AG09309 (cell line): ENCODE measurements around the gene NKX3-2.

Source experiments
- DNase-seq: peaks from one replicate; pipeline ENCODE4 v3.0.0-alpha.2; 2010; ENCODE audit warnings: low read depth
- H3K4me3 ChIP-seq: 2 replicates; pipeline ENCODE4 v1.5.1; 2011; ENCODE audit warnings: mild to moderate bottlenecking, low read depth, low read length, moderate library complexity; ENCODE audit not compliant: control insufficient read depth
- TF ChIP-seq, protein P1 (sequence below): IDR thresholded peaks from 2 replicates; pipeline ENCODE4 v1.5.1; 2011; ENCODE audit warnings: mild to moderate bottlenecking, low read depth, low read length, inconsistent platforms; ENCODE audit not compliant: insufficient read depth, control insufficient read depth; ENCODE audit errors: missing control alignments

NKX3-2 gene

DNA sequence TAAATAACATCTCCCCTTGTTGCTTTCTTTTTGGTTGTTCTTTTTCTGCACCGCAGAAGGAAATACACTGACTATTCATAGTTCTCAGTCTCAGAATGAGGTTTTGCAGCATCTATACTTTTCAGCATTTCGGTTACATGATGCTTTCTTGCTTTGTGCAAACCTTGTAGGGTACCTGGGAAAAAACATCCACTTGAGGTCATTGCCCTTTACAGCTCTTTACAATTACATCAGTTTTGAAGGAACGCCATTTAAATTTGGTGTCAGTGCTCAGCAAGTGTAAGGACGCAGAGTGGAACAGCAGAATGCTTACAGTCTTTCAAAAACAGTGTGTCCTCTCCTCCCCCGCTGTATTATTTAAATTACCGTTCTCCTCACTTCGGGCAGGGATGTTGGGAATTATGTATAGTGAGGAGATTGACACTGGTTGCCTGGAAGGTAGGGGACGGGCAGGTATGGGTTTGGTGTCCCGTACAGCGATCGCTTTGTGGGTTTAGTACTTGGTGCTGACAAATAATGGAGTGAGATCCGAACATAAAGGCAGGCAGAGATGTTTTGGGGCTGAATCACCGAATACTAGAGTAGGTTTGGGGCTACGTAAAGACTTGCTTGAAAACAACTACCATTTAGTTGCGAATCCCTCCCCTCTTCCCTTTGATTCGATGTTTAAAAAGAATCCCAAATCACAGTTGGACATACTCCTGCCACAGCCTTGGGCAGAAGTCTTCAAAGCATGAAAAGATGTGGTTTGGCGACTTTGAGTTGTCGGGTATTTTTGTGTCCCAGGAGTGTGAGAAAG, 2.0 kb upstream of the NKX3-2 start:
- DNase-seq, result no peak
- H3K4me3 ChIP-seq, result no peak overlapping the region
- TF ChIP-seq, protein P1, sequence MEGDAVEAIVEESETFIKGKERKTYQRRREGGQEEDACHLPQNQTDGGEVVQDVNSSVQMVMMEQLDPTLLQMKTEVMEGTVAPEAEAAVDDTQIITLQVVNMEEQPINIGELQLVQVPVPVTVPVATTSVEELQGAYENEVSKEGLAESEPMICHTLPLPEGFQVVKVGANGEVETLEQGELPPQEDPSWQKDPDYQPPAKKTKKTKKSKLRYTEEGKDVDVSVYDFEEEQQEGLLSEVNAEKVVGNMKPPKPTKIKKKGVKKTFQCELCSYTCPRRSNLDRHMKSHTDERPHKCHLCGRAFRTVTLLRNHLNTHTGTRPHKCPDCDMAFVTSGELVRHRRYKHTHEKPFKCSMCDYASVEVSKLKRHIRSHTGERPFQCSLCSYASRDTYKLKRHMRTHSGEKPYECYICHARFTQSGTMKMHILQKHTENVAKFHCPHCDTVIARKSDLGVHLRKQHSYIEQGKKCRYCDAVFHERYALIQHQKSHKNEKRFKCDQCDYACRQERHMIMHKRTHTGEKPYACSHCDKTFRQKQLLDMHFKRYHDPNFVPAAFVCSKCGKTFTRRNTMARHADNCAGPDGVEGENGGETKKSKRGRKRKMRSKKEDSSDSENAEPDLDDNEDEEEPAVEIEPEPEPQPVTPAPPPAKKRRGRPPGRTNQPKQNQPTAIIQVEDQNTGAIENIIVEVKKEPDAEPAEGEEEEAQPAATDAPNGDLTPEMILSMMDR, result no peak

DNA sequence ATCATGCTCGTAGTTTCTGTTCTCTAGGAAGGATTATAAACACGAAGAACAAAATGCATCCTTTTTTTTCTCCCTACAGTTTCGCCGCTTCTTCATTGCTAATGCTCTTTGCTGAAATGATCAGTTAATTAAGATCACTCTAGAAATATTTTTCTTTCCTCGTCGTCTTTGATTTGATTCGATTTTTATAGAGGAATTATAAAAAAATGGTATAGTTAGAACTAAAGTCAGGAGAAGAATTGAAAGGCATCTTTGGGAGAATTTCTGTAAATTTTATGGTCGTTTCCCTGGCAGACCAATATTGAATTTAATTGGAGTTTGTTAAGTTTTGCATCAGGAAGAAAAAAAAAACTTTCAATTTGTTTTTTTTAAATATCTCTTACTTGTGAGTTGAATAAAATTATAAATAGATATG, 1.1 kb upstream of the NKX3-2 start:
- no peak overlapping the region for H3K4me3 ChIP-seq
- TF ChIP-seq, protein P1, result no peak
- no peak for DNase-seq

DNA sequence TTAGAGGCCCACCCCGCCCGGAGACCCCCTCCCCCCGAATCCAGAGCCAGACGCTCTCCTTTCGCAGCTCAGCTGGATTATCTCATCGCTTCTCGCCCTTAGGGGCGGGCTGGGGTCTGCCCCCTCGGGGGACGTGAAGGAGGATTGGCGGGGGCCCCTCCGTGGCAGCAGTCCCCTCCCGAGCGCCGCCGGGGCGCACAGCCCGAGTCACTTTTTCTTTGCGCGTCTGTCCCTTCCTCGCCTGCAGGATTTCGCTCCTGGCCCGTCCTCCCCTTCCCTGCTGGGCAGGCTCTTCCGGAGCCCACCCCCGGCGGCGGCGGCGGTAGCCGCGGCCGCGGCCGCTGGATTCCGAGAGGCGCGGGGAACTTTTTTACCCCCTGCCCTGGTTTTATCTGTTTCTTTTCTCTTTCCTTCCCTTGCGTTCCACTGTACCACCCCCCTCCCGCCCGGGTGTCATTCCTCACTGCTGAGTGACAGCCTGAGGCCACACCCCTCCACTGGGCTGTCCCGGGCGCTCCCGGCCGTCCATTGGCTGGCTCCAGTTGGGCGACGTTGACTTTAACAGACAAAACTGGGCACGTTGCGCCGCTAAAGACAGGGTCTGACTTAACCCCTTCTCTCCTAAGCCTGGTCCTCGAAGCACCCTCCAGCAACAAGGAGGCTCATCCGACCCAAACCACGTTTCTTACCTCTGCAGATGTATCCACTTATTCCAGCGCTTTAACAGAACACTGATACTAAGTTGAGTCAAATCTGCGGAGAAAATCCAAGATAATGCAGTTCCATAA, 492 bp upstream of the NKX3-2 start:
- H3K4me3 ChIP-seq, result peak overlapping the region; percentile 68
- DNase-seq, result no peak
- TF ChIP-seq, protein P1, result no peak

DNA sequence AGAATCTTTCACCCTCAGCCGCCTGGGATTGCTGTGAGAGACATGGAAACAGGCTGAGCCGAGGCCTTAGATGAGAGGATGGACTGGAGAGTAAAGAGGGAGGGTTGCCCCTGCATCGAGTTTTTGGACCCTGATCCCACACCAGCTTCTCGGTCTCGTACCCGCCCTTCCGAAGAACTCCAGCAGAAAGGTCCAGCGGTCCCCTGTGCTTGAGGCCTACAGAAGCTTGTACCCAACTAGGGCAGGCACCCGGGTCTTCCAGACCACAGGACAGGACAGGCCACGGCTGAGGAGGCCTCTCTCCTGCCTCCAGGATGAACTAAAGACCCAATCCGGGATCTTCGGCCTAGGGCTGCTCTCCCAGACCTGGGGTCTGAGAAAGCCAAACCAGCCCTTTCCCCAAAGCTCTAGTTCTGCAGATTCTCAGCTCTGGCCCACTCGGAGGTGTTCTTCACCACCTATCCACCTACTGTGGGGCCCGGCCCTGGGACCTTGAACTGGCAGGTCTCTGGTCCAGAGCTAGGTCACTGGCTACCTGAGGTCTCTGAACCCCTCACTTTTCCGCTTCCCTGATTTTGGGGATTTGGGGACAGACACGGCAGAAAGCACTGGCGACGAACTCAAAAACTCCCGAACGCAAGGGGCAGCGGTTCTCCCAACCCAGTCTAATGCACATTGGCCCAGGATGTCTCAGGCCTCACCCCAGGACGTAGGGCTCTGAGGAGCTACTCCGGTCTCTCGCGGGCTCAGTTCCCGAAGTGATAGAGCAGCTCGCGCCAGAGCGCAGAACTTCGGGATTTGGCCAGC, 1.1 kb downstream of the NKX3-2 start:
- DNase-seq, result no peak
- no peak overlapping the region for H3K4me3 ChIP-seq
- TF ChIP-seq, protein P1, result no peak

DNA sequence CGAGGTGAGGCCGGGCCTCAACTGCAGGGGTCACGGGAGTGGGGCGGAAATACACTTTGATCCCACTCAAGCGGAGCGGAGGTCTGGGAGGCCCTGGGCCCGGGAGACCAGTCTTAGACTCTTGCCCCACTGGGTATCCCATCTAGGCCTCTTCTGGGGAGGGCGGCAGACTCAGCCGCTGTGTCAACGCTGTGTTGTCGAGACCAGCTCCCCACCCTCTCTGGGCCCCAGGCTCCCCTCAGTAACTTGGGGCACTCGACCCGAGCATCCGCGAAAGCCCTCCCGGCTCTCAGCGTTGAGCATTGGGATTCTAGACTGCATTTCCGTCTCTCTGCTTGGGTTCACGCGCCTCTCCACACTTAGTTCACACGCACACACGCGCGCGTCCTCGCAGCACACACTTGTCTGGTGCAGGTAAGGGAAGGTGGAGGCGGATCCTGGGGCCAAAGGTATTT, 1.7 kb downstream of the NKX3-2 start:
- TF ChIP-seq, protein P1, result no peak
- no peak for DNase-seq
- no peak overlapping the region for H3K4me3 ChIP-seq
